ENCODE results near the gene PPP4R3A. TPM values are rescaled to one million over a fixed set of nuclear protein-coding genes. Genes with fewer than 3 reads are reported as not detected.

Gene PPP4R3A
- total and polyA plus RNA-seq, 2 of the 4 experiments (the other 2 are of a cell fraction): 28.2 to 28.9 TPM

DNA sequence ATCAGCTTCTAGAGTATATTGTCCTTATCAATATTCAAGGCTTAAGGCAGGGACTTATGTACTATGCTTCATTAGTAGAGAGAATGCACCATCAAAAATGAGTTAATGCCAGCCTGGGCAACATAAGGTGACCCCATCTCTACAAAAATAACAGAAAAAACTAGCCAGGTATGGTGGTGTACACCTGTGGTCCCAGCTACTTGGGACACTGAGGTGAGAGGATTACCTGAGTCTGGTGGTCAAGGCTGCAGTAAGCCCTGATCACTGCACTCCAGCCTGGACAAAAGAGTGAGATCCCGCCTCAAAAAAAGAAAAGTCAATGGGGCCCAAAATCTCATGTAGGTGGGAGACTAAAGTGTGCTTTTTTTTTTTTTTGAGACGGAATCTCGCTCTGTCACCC, 8.8 kb downstream of the PPP4R3A start:
- H3K9me3 ChIP-seq (ENCODE audit: control insufficient read depth, insufficient read depth, low read length): no peaks in the 10 kb centered on the region
- no peak overlapping the region for H2BK120ac ChIP-seq (ENCODE audit: low read depth, low read length)
- H2BK5ac ChIP-seq (ENCODE audit: low read depth, low read length, poor library complexity, severe bottlenecking): no peak overlapping the region
- H3K4me2 ChIP-seq (ENCODE audit: low read depth, low read length): no peak overlapping the region
- peaks cover 95% of the 10 kb centered on the region for H4K20me1 ChIP-seq (ENCODE audit: insufficient read depth, low read length)
- no peak overlapping the region for H3K56ac ChIP-seq (ENCODE audit: extremely low read depth, insufficient read depth, low read length)
- DNase-seq: no peak
- H4K91ac ChIP-seq (ENCODE audit: insufficient read depth, low read depth, low read length): no peak overlapping the region
- no peak overlapping the region for H2AK9ac ChIP-seq (replicated peaks; ENCODE audit: low read depth, low read length, poor library complexity)
- no peak for ATAC-seq (ENCODE audit: low read depth)
- peaks cover 4 to 41% of the 10 kb centered on the region in 2 experiments for H3K79me1 ChIP-seq (ENCODE audit: low read depth in 1 of 2, low read length in 2 of 2)
- no TSS peak for BruUV-seq (replicated peaks)
- TF ChIP-seq MAZ (IDR thresholded peaks at IDR 0.05; ENCODE audit: borderline replicate concordance, low read depth, low read length): no peak
- TF ChIP-seq SMC3 (IDR thresholded peaks at IDR 0.05; ENCODE audit: low read depth, low read length): no peak
- TF ChIP-seq NFE2L2 (IDR thresholded peaks at IDR 0.05; ENCODE audit: low read depth, low read length): no peak
- no peak for TF ChIP-seq CEBPB (IDR thresholded peaks at IDR 0.05; ENCODE audit: low read depth, low read length)
- TF ChIP-seq, protein P1, sequence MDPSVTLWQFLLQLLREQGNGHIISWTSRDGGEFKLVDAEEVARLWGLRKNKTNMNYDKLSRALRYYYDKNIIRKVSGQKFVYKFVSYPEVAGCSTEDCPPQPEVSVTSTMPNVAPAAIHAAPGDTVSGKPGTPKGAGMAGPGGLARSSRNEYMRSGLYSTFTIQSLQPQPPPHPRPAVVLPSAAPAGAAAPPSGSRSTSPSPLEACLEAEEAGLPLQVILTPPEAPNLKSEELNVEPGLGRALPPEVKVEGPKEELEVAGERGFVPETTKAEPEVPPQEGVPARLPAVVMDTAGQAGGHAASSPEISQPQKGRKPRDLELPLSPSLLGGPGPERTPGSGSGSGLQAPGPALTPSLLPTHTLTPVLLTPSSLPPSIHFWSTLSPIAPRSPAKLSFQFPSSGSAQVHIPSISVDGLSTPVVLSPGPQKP (IDR thresholded peaks at IDR 0.05; ENCODE audit: borderline replicate concordance, low read depth, low read length): no peak
- H3K4ac ChIP-seq (ENCODE audit: low read depth, low read length): no peak overlapping the region
- no peaks in the 10 kb centered on the region for H3K27me3 ChIP-seq (ENCODE audit: control insufficient read depth, insufficient read depth, low read length)
- H3K9me1 ChIP-seq (ENCODE audit: insufficient read depth, low read length): peaks cover 14% of the 10 kb centered on the region
- no CpG with 5 or more reads among the region's 3 CpGs for WGBS, 2 experiments (ENCODE audit: extremely low coverage in 2 of 2, insufficient read length in 1 of 2)
- no peak overlapping the region for H3K4me3 ChIP-seq (ENCODE audit: insufficient read depth, low read depth, low read length)
- no peak overlapping the region for H3K9ac ChIP-seq (ENCODE audit: low read depth, low read length)
- dilution Hi-C loops (cut with HindIII; ENCODE audit: low sequenced_read_pairs, unreplicated experiment): no loop called here
- H2AK5ac ChIP-seq (ENCODE audit: low read depth, low read length): no peak overlapping the region
- H2AFZ ChIP-seq (replicated peaks; ENCODE audit: low read length, poor library complexity): no peak overlapping the region
- no peak overlapping the region for H4K5ac ChIP-seq (ENCODE audit: low read depth, low read length)
- peaks cover 9% of the 10 kb centered on the region for H3K36me3 ChIP-seq (ENCODE audit: control insufficient read depth, insufficient read depth, low read length)
- no peak overlapping the region for H2BK20ac ChIP-seq (ENCODE audit: low read depth, low read length)
- no peak overlapping the region for H3K23ac ChIP-seq (ENCODE audit: low read depth, low read length)
- H4K8ac ChIP-seq (ENCODE audit: low read depth in 2 of 2, low read length in 2 of 2): no peak overlapping the region
- no peak overlapping the region for H3K14ac ChIP-seq (replicated peaks; ENCODE audit: low read depth, low read length)
- intact Hi-C loops (cut with micrococcal nuclease): no loop called here
- no peak overlapping the region for H3K27ac ChIP-seq (ENCODE audit: insufficient read depth, low read length)
- peaks cover 8% of the 10 kb centered on the region for H3K4me1 ChIP-seq (ENCODE audit: control insufficient read depth, insufficient read depth, low read length)
- H3K18ac ChIP-seq (ENCODE audit: low read depth, low read length): no peak overlapping the region
- ChIA-PET CTCF (no interaction called here), POLR2A (ENCODE audit: unreplicated experiment) (no interaction called here)
- no peak overlapping the region for H2BK15ac ChIP-seq (ENCODE audit: low read depth, low read length)
- in situ Hi-C loops (cut with MboI; ENCODE audit: low sequenced_read_pairs): loop anchor here (25.0 kb wide), 1 partner anchor 1811 kb away; no protein-coding TSS in a partner anchor

Data from IMR-90 (cell line).